C4-2B (cell line): ENCODE results near the gene CDH20.

Experiments
- CTCF ChIP-seq: fragments of 450-650 bp; conservative IDR thresholded peaks from 2 replicates; pipeline ENCODE4 v1.5.1; 2017; ENCODE audit warnings: mild to moderate bottlenecking
- ZFX ChIP-seq: fragments of 450-650 bp; IDR thresholded peaks from 2 replicates; pipeline ENCODE4 v1.6.1; 2017

DNA sequence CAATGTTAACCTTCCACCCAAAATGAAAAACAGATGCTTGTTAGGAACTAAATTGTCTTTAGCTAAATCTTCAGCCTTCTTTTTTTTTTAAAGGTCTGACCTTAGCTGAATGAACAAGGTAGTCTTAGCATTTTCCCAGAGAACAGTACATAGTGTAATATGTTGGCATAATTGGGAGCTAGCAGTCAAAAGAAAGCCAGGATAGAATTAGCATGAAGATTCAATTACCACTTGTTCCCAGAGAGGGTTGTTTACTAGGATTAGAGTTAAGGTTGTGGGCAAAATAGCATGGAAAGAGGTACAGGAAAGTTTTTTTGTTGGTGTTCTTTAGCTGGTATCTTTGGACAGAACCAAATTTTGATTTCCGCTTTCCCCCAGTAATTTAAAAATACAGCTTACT, 6.9 kb downstream of the CDH20 start:
- TF ChIP-seq CTCF: no peak
- no peak for TF ChIP-seq ZFX
